ENCODE results near the gene AFF1.

The AFF1 gene

GRCh38 chr4:86965019-86965976 is 30.5 kb downstream of the AFF1 start:
- Histone ChIP-seq H3K4me3 (ENCODE audit: low read depth, low read length) (no peak overlapping the region), H3K27me3 (ENCODE audit: control insufficient read depth, insufficient read depth, low read length) (no peaks in the 10 kb centered on the region), H3K36me3 (ENCODE audit: control insufficient read depth, insufficient read depth, low read length) (no peaks in the 10 kb centered on the region), H3K9ac (ENCODE audit: low read depth, low read length) (no peak overlapping the region), H3K9me3 (ENCODE audit: control insufficient read depth, insufficient read depth, low read length) (no peaks in the 10 kb centered on the region), H3K4me1 (ENCODE audit: control insufficient read depth, insufficient read depth, low read length) (peaks cover 51% of the 10 kb centered on the region)

GRCh38 chr4:86967073-86967472 is 32.3 kb downstream of the AFF1 start:
- Histone ChIP-seq H3K36me3 (ENCODE audit: control insufficient read depth, insufficient read depth, low read length) (no peaks in the 10 kb centered on the region), H3K9ac (ENCODE audit: low read depth, low read length) (no peak overlapping the region), H3K4me1 (ENCODE audit: control insufficient read depth, insufficient read depth, low read length) (peaks cover 40% of the 10 kb centered on the region)

GRCh38 chr4:86967798-86968197 is 33.0 kb downstream of the AFF1 start:
- Histone ChIP-seq H3K4me3 (ENCODE audit: low read depth, low read length) (no peak overlapping the region), H3K9me3 (ENCODE audit: control insufficient read depth, insufficient read depth, low read length) (no peaks in the 10 kb centered on the region), H3K27me3 (ENCODE audit: control insufficient read depth, insufficient read depth, low read length) (no peaks in the 10 kb centered on the region), H3K9ac (ENCODE audit: low read depth, low read length) (no peak overlapping the region), H3K4me1 (ENCODE audit: control insufficient read depth, insufficient read depth, low read length) (peaks cover 35% of the 10 kb centered on the region), H3K36me3 (ENCODE audit: control insufficient read depth, insufficient read depth, low read length) (no peaks in the 10 kb centered on the region)

More at GRCh38 chr4:86967073-86967472, 32.3 kb downstream of the AFF1 start:
- no peak overlapping the region for H3K4me3 ChIP-seq (ENCODE audit: low read depth, low read length)
- H3K27me3 ChIP-seq (ENCODE audit: control insufficient read depth, insufficient read depth, low read length) = no peaks in the 10 kb centered on the region
- H3K9me3 ChIP-seq (ENCODE audit: control insufficient read depth, insufficient read depth, low read length) = no peaks in the 10 kb centered on the region

- Histone ChIP-seq H3K9me3 (ENCODE audit: control insufficient read depth, insufficient read depth, low read length) (no peaks in the 10 kb centered on the region), H3K36me3 (ENCODE audit: control insufficient read depth, insufficient read depth, low read length) (no peaks in the 10 kb centered on the region), H3K4me1 (ENCODE audit: control insufficient read depth, insufficient read depth, low read length) (peaks cover 35% of the 10 kb centered on the region), H3K4me3 (ENCODE audit: low read depth, low read length) (no peak overlapping the region), H3K9ac (ENCODE audit: low read depth, low read length) (no peak overlapping the region), H3K27me3 (ENCODE audit: control insufficient read depth, insufficient read depth, low read length) (no peaks in the 10 kb centered on the region)
Measured at GRCh38 chr4:86968547-86968946, 33.7 kb downstream of the AFF1 start.

GRCh38 chr4:86970447-86971354 is 35.9 kb downstream of the AFF1 start:
- H3K27me3 ChIP-seq (ENCODE audit: control insufficient read depth, insufficient read depth, low read length) = no peaks in the 10 kb centered on the region
- H3K4me3 ChIP-seq (ENCODE audit: low read depth, low read length) = no peak overlapping the region
- peaks cover 25% of the 10 kb centered on the region for H3K4me1 ChIP-seq (ENCODE audit: control insufficient read depth, insufficient read depth, low read length)
- no peak overlapping the region for H3K9ac ChIP-seq (ENCODE audit: low read depth, low read length)
- no peaks in the 10 kb centered on the region for H3K36me3 ChIP-seq (ENCODE audit: control insufficient read depth, insufficient read depth, low read length)
- no peaks in the 10 kb centered on the region for H3K9me3 ChIP-seq (ENCODE audit: control insufficient read depth, insufficient read depth, low read length)

GRCh38 chr4:86971355-86971683 is 36.5 kb downstream of the AFF1 start:
- Histone ChIP-seq H3K4me3 (ENCODE audit: low read depth, low read length) (no peak overlapping the region), H3K9me3 (ENCODE audit: control insufficient read depth, insufficient read depth, low read length) (no peaks in the 10 kb centered on the region), H3K4me1 (ENCODE audit: control insufficient read depth, insufficient read depth, low read length) (peaks cover 19% of the 10 kb centered on the region), H3K27me3 (ENCODE audit: control insufficient read depth, insufficient read depth, low read length) (no peaks in the 10 kb centered on the region), H3K9ac (ENCODE audit: low read depth, low read length) (no peak overlapping the region), H3K36me3 (ENCODE audit: control insufficient read depth, insufficient read depth, low read length) (no peaks in the 10 kb centered on the region)

- H3K4me3 ChIP-seq (ENCODE audit: low read depth, low read length) = no peak overlapping the region
Measured at GRCh38 chr4:86972997-86973396, 38.2 kb downstream of the AFF1 start.

GRCh38 chr4:86973668-86974067 is 38.9 kb downstream of the AFF1 start:
- no peak overlapping the region for H3K4me3 ChIP-seq (ENCODE audit: low read depth, low read length)
- H3K4me1 ChIP-seq (ENCODE audit: control insufficient read depth, insufficient read depth, low read length) = peaks cover 11% of the 10 kb centered on the region
- H3K9me3 ChIP-seq (ENCODE audit: control insufficient read depth, insufficient read depth, low read length) = no peaks in the 10 kb centered on the region
- no peaks in the 10 kb centered on the region for H3K36me3 ChIP-seq (ENCODE audit: control insufficient read depth, insufficient read depth, low read length)
- H3K27me3 ChIP-seq (ENCODE audit: control insufficient read depth, insufficient read depth, low read length) = no peaks in the 10 kb centered on the region
- H3K9ac ChIP-seq (ENCODE audit: low read depth, low read length) = no peak overlapping the region

More at GRCh38 chr4:86972997-86973396, 38.2 kb downstream of the AFF1 start:
- no peaks in the 10 kb centered on the region for H3K36me3 ChIP-seq (ENCODE audit: control insufficient read depth, insufficient read depth, low read length)
- peaks cover 13% of the 10 kb centered on the region for H3K4me1 ChIP-seq (ENCODE audit: control insufficient read depth, insufficient read depth, low read length)
- peak overlapping the region; percentile 28 for H3K9ac ChIP-seq (ENCODE audit: low read depth, low read length)
- no peaks in the 10 kb centered on the region for H3K27me3 ChIP-seq (ENCODE audit: control insufficient read depth, insufficient read depth, low read length)
- H3K9me3 ChIP-seq (ENCODE audit: control insufficient read depth, insufficient read depth, low read length) = no peaks in the 10 kb centered on the region

GRCh38 chr4:86974551-86974994 is 39.8 kb downstream of the AFF1 start:
- Histone ChIP-seq H3K9me3 (ENCODE audit: control insufficient read depth, insufficient read depth, low read length) (no peaks in the 10 kb centered on the region), H3K4me1 (ENCODE audit: control insufficient read depth, insufficient read depth, low read length) (peaks cover 11% of the 10 kb centered on the region), H3K4me3 (ENCODE audit: low read depth, low read length) (no peak overlapping the region), H3K27me3 (ENCODE audit: control insufficient read depth, insufficient read depth, low read length) (no peaks in the 10 kb centered on the region), H3K9ac (ENCODE audit: low read depth, low read length) (no peak overlapping the region), H3K36me3 (ENCODE audit: control insufficient read depth, insufficient read depth, low read length) (no peaks in the 10 kb centered on the region)

GRCh38 chr4:86975927-86976326 is 41.1 kb downstream of the AFF1 start:
- Histone ChIP-seq H3K4me3 (ENCODE audit: low read depth, low read length) (no peak overlapping the region), H3K9ac (ENCODE audit: low read depth, low read length) (no peak overlapping the region), H3K4me1 (ENCODE audit: control insufficient read depth, insufficient read depth, low read length) (peaks cover 5% of the 10 kb centered on the region), H3K9me3 (ENCODE audit: control insufficient read depth, insufficient read depth, low read length) (no peaks in the 10 kb centered on the region), H3K27me3 (ENCODE audit: control insufficient read depth, insufficient read depth, low read length) (no peaks in the 10 kb centered on the region), H3K36me3 (ENCODE audit: control insufficient read depth, insufficient read depth, low read length) (no peaks in the 10 kb centered on the region)

- H3K4me3 ChIP-seq (ENCODE audit: low read depth, low read length) = no peak overlapping the region
- no peaks in the 10 kb centered on the region for H3K36me3 ChIP-seq (ENCODE audit: control insufficient read depth, insufficient read depth, low read length)
- no peaks in the 10 kb centered on the region for H3K27me3 ChIP-seq (ENCODE audit: control insufficient read depth, insufficient read depth, low read length)
- H3K9me3 ChIP-seq (ENCODE audit: control insufficient read depth, insufficient read depth, low read length) = no peaks in the 10 kb centered on the region
- peaks cover 5% of the 10 kb centered on the region for H3K4me1 ChIP-seq (ENCODE audit: control insufficient read depth, insufficient read depth, low read length)
- no peak overlapping the region for H3K9ac ChIP-seq (ENCODE audit: low read depth, low read length)
Measured at GRCh38 chr4:86976801-86977485, 42.1 kb downstream of the AFF1 start.

Data from iPS-15b (cell line).